MM.1S (cell line): ENCODE measurements around the gene DSCAM.

Experiments
- DNase-seq: peaks from one replicate; pipeline ENCODE4 v3.0.0-alpha.2; 2015
- H2AFZ ChIP-seq: fragments of 300-600 bp; sonication (generic); 2 replicates; pipeline ENCODE4 v1.6.0; 2016; ENCODE audit warnings: antibody characterized with exemption, low read length
- H3F3A ChIP-seq: fragments of 300-600 bp; sonication (generic); 2 replicates; pipeline ENCODE4 v1.6.1; 2016; ENCODE audit warnings: mild to moderate bottlenecking, antibody characterized with exemption, low read length, moderate library complexity, mixed read lengths; ENCODE audit not compliant: insufficient read depth
- H3K27ac ChIP-seq: fragments of 300-600 bp; sonication (generic); 2 replicates; pipeline ENCODE4 v1.5.1; 2016; ENCODE audit warnings: mild to moderate bottlenecking, low read length
- H3K27me3 ChIP-seq: fragments of 300-600 bp; sonication (generic); replicated peaks from 2 replicates; pipeline ENCODE4 v1.6.0; 2016; ENCODE audit warnings: low read length; ENCODE audit not compliant: insufficient read depth
- H3K36me3 ChIP-seq: fragments of 300-600 bp; sonication (generic); replicated peaks from 2 replicates; pipeline ENCODE4 v1.6.1; 2016; ENCODE audit warnings: mild to moderate bottlenecking, low read length, mixed read lengths; ENCODE audit not compliant: insufficient read depth
- H3K4me1 ChIP-seq: fragments of 300-600 bp; sonication (generic); 2 replicates; pipeline ENCODE4 v1.6.1; 2016; ENCODE audit warnings: low read length, mixed read lengths
- H3K4me2 ChIP-seq: fragments of 300-600 bp; sonication (generic); 2 replicates; pipeline ENCODE4 v1.6.0; 2016; ENCODE audit warnings: low read depth, low read length
- H3K4me3 ChIP-seq: fragments of 300-600 bp; sonication (generic); 2 replicates; pipeline ENCODE4 v1.5.1; 2016; ENCODE audit warnings: low read length, mixed read lengths
- H3K79me2 ChIP-seq: fragments of 300-600 bp; sonication (generic); 2 replicates; pipeline ENCODE4 v1.6.1; 2016; ENCODE audit warnings: mixed run types, low read length, mixed read lengths
- H3K9ac ChIP-seq: fragments of 300-600 bp; sonication (generic); 2 replicates; pipeline ENCODE4 v1.6.1; 2016; ENCODE audit warnings: low read length, mixed read lengths
- H3K9me2 ChIP-seq: fragments of 300-600 bp; sonication (generic); replicated peaks from 2 replicates; pipeline ENCODE4 v1.6.1; 2016; ENCODE audit warnings: mild to moderate bottlenecking, low read length, mixed read lengths; ENCODE audit not compliant: insufficient read depth
- H3K9me3 ChIP-seq: fragments of 300-600 bp; sonication (generic); replicated peaks from 2 replicates; pipeline ENCODE4 v1.6.1; 2016; ENCODE audit warnings: mild to moderate bottlenecking, low read length, mixed read lengths; ENCODE audit not compliant: insufficient read depth
- H4K20me1 ChIP-seq: fragments of 300-600 bp; sonication (generic); 2 replicates; pipeline ENCODE4 v1.6.1; 2016; ENCODE audit warnings: mild to moderate bottlenecking, low read length, moderate library complexity, mixed read lengths; ENCODE audit not compliant: insufficient read depth
- CTCF ChIP-seq: fragments of 300-600 bp; sonication (generic); IDR thresholded peaks from 2 replicates; pipeline ENCODE4 v1.5.1; 2016; ENCODE audit warnings: antibody characterized with exemption, low read length, mixed read lengths
- EZH2 ChIP-seq: fragments of 300-600 bp; sonication (generic); optimal IDR thresholded peaks from 2 replicates; pipeline ENCODE3; 2017; ENCODE audit warnings: low read depth, mild to moderate bottlenecking, antibody characterized with exemption, low read length, mixed read lengths
- EZH2phosphoT487 ChIP-seq: fragments of 300-600 bp; sonication (generic); IDR thresholded peaks from 2 replicates; pipeline ENCODE4 v1.6.1; 2018; ENCODE audit warnings: antibody characterized with exemption, low read length

DSCAM gene

GRCh38 chr21:40546647-40547046, 300.3 kb downstream of the DSCAM start:
- Histone ChIP-seq H3F3A (no peaks in the 10 kb centered on the region), H3K9me2 (no peaks in the 10 kb centered on the region), H3K9ac (no peak overlapping the region), H3K4me3 (no peak overlapping the region), H3K36me3 (no peaks in the 10 kb centered on the region), H2AFZ (no peak overlapping the region), H3K27me3 (no peaks in the 10 kb centered on the region), H4K20me1 (no peaks in the 10 kb centered on the region), H3K4me1 (no peaks in the 10 kb centered on the region), H3K27ac (no peak overlapping the region), H3K79me2 (no peaks in the 10 kb centered on the region), H3K9me3 (no peaks in the 10 kb centered on the region), H3K4me2 (no peak overlapping the region)
- TF ChIP-seq EZH2phosphoT487 (no peak), CTCF (no peak), EZH2 (no peak)
- no peak for DNase-seq

- Histone ChIP-seq H3F3A (no peaks in the 10 kb centered on the region), H3K36me3 (no peaks in the 10 kb centered on the region), H3K9ac (no peak overlapping the region), H3K9me3 (no peaks in the 10 kb centered on the region), H3K9me2 (no peaks in the 10 kb centered on the region), H3K4me2 (no peak overlapping the region), H4K20me1 (no peaks in the 10 kb centered on the region), H3K27me3 (no peaks in the 10 kb centered on the region), H3K4me3 (no peak overlapping the region), H2AFZ (no peak overlapping the region), H3K79me2 (no peaks in the 10 kb centered on the region), H3K4me1 (no peaks in the 10 kb centered on the region), H3K27ac (no peak overlapping the region)
- no peak for DNase-seq
- TF ChIP-seq EZH2phosphoT487: no peak
- no peak for TF ChIP-seq EZH2
- TF ChIP-seq CTCF: no peak
These were observed 306.7 kb downstream of the DSCAM start for GRCh38 chr21:40540216-40540615.

- Histone ChIP-seq H3K79me2 (no peaks in the 10 kb centered on the region), H3K27ac (no peak overlapping the region), H3K9ac (no peak overlapping the region), H4K20me1 (no peaks in the 10 kb centered on the region), H2AFZ (no peak overlapping the region), H3K9me3 (no peaks in the 10 kb centered on the region), H3K36me3 (no peaks in the 10 kb centered on the region), H3K9me2 (no peaks in the 10 kb centered on the region), H3K4me1 (no peaks in the 10 kb centered on the region), H3K4me2 (no peak overlapping the region), H3K4me3 (no peak overlapping the region), H3K27me3 (no peaks in the 10 kb centered on the region), H3F3A (no peaks in the 10 kb centered on the region)
- TF ChIP-seq EZH2phosphoT487 (no peak), CTCF (no peak), EZH2 (no peak)
- DNase-seq: no peak
These were observed 312.1 kb downstream of the DSCAM start for GRCh38 chr21:40534886-40535285.
